CD4-positive, CD25-positive, alpha-beta regulatory T cell (primary cell): ENCODE results near the gene POLD3. TPM values are rescaled to one million over a fixed set of nuclear protein-coding genes. Genes with fewer than 3 reads are reported as not detected.
A peak's percentile ranks its signal among the peaks of the same experiment; 100 is the strongest.

Experiments used
- ATAC-seq, 2 donors: fragments of 150-1000 bp; cut with Tn5 transposase; one replicate each; pipeline ENCODE4 v1.10.0; 2021; ENCODE audit warnings: low read depth in 2 of 2, moderate number of reproducible peaks in 2 of 2, moderate library complexity in 1 of 2
- DNase-seq, 3 donors: peaks; one replicate each; pipeline versions ENCODE4 v3.0.0 to v3.0.0-alpha.2; 2012 to 2022; ENCODE audit warnings: mixed read lengths in 1 of 3
- H3K27ac ChIP-seq: one replicate; pipeline ENCODE4 v1.7.0; 2013; ENCODE audit warnings: mild to moderate bottlenecking, low read length; ENCODE audit not compliant: insufficient read depth, poor library complexity, severe bottlenecking
- H3K27me3 ChIP-seq: one replicate; pipeline ENCODE4 v1.7.0; 2013; ENCODE audit warnings: low read length; ENCODE audit not compliant: control insufficient read depth, insufficient read depth
- H3K36me3 ChIP-seq: one replicate; pipeline ENCODE4 v1.7.0; 2013; ENCODE audit warnings: mild to moderate bottlenecking, low read length, moderate library complexity; ENCODE audit not compliant: control insufficient read depth, insufficient read depth
- H3K4me1 ChIP-seq: 2 replicates; pipeline ENCODE4 v1.7.0; 2013; ENCODE audit warnings: mild to moderate bottlenecking, low read length; ENCODE audit not compliant: insufficient read depth, control insufficient read depth, poor library complexity, severe bottlenecking
- H3K4me3 ChIP-seq: one replicate; pipeline ENCODE4 v1.7.0; 2013; ENCODE audit warnings: low read depth, mild to moderate bottlenecking, low read length, moderate library complexity
- H3K9me3 ChIP-seq, 2 experiments: 1 replicate in 1 of 2; 2 replicates in 1 of 2; pipeline ENCODE4 v1.7.0; 2013; ENCODE audit warnings: low read length in 2 of 2, mild to moderate bottlenecking in 1 of 2, moderate library complexity in 1 of 2; ENCODE audit not compliant: control insufficient read depth in 2 of 2
- H3K27ac Mint-ChIP-seq, 3 donors: one replicate each; pipeline ENCODE4 v1.8.0; 2020 to 2022; ENCODE audit warnings: mild to moderate bottlenecking in 3 of 3, mixed read lengths in 3 of 3, moderate library complexity in 2 of 3
- H3K27me3 Mint-ChIP-seq: one replicate; pipeline ENCODE4 v1.8.0; 2022; ENCODE audit warnings: mild to moderate bottlenecking, mixed read lengths
- H3K36me3 Mint-ChIP-seq: one replicate; pipeline ENCODE4 v1.8.0; 2020; ENCODE audit warnings: mixed read lengths
- H3K4me1 Mint-ChIP-seq, 4 donors: one replicate each; pipeline ENCODE4 v1.8.0; 2020 to 2022; ENCODE audit warnings: mixed read lengths in 4 of 4, mild to moderate bottlenecking in 1 of 4
- H3K4me3 Mint-ChIP-seq, 4 donors: one replicate each; pipeline ENCODE4 v1.8.0; 2020 to 2022; ENCODE audit warnings: mild to moderate bottlenecking in 4 of 4, mixed read lengths in 4 of 4, moderate library complexity in 3 of 4
- H3K9me3 Mint-ChIP-seq, 7 donors: one replicate each; pipeline ENCODE4 v1.8.0; 2020 to 2022; ENCODE audit warnings: mixed read lengths in 7 of 7, mild to moderate bottlenecking in 3 of 7, moderate library complexity in 2 of 7
- polyA plus RNA-seq, 4 donors: library from polyadenylated mRNA; unstranded; fragments of 300-500 nt; fragmentation: Illumina TruSeq; gene quantifications; one replicate each; pipeline ENCODE4 v1.2.3, GENCODE V29; 2021
- total RNA-seq: library from RNA; stranded (reverse); gene quantifications from one replicate; pipeline ENCODE4 v1.2.3, GENCODE V29; 2022

The POLD3 gene
- total and polyA plus RNA-seq, 5 donors from 2014 or later, result 11.8 to 20.1 (median 17.8) TPM

DNA sequence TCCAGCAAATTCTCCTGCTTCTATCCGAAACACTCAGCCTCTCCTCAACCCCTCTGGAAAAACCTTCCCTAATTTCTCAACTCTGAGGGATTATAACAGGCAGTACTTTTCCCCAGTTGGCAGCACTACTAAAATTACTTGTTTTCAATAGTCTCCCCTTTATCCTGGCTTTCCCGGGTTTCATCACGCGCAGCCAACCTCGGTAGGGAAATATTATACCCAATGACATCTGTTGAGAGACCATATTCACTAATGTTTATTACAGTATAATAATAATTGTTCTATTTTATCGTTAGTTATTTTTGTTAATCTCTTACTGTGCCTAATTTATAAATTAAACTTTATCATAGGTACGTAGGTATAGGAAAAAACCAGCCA, 330 bp upstream of the POLD3 start:
- no peak for ATAC-seq

DNA sequence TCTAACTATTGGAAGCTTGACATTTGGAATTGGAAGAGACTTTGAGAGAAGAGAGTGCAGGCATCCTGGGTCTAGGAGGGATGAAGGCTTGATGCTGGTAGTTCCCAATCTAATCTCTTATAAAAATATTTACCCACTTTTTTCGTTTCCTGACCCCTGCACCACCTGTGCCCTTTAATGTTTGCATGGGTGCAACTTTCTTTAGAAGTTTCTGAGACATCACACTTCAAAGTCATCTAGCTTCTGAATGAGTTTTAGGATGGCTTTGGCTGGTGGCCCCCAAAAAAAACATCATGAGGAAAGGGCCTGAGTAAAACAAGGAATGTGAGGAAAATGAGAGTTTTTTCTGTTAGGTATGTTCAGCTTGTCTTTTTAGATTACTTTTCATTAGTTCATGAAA, 1.1 kb downstream of the POLD3 start:
- Mint-ChIP-seq H3K9me3 (no peaks in the 10 kb centered on the region), H3K27ac (peak overlapping the region; percentile 3 to 98 (median 96)), H3K27me3 (no peaks in the 10 kb centered on the region), H3K36me3 (peaks cover 21% of the 10 kb centered on the region), H3K4me1 (peaks cover 17 to 41% (median 30%) of the 10 kb centered on the region in 4 donors), H3K4me3 (peak overlapping the region; percentile 94 to 97 (median 97))
- peak overlapping the region; percentile 95 for H3K4me3 ChIP-seq
- no peaks in the 10 kb centered on the region for H3K27me3 ChIP-seq
- ATAC-seq (no peak), DNase-seq (peak in 1 of 3 donors; percentile 14)
- no peaks in the 10 kb centered on the region for H3K9me3 ChIP-seq
- peaks cover 17% of the 10 kb centered on the region for H3K4me1 ChIP-seq
- H3K36me3 ChIP-seq, result peaks cover 3% of the 10 kb centered on the region
- H3K27ac ChIP-seq, result peak overlapping the region; percentile 83

More for the DNA sequence above, 330 bp upstream of the POLD3 start:
- no peaks in the 10 kb centered on the region for H3K27me3 ChIP-seq
- no peaks in the 10 kb centered on the region for H3K9me3 ChIP-seq
- peaks cover 2% of the 10 kb centered on the region for H3K36me3 ChIP-seq
- H3K4me3 ChIP-seq, result peak overlapping the region; percentile 95
- no peak for DNase-seq
- H3K27ac Mint-ChIP-seq, result peak overlapping the region in 2 of 3 donors; percentile 96 to 98
- H3K9me3 Mint-ChIP-seq, result no peaks in the 10 kb centered on the region
- peaks cover 17% of the 10 kb centered on the region for H3K4me1 ChIP-seq
- peaks cover 17 to 40% (median 28%) of the 10 kb centered on the region in 4 donors for H3K4me1 Mint-ChIP-seq
- H3K36me3 Mint-ChIP-seq, result peaks cover 17% of the 10 kb centered on the region
- H3K27ac ChIP-seq, result peak overlapping the region; percentile 83
- H3K27me3 Mint-ChIP-seq, result no peaks in the 10 kb centered on the region
- H3K4me3 Mint-ChIP-seq, result peak overlapping the region; percentile 94 to 97 (median 97)

DNA sequence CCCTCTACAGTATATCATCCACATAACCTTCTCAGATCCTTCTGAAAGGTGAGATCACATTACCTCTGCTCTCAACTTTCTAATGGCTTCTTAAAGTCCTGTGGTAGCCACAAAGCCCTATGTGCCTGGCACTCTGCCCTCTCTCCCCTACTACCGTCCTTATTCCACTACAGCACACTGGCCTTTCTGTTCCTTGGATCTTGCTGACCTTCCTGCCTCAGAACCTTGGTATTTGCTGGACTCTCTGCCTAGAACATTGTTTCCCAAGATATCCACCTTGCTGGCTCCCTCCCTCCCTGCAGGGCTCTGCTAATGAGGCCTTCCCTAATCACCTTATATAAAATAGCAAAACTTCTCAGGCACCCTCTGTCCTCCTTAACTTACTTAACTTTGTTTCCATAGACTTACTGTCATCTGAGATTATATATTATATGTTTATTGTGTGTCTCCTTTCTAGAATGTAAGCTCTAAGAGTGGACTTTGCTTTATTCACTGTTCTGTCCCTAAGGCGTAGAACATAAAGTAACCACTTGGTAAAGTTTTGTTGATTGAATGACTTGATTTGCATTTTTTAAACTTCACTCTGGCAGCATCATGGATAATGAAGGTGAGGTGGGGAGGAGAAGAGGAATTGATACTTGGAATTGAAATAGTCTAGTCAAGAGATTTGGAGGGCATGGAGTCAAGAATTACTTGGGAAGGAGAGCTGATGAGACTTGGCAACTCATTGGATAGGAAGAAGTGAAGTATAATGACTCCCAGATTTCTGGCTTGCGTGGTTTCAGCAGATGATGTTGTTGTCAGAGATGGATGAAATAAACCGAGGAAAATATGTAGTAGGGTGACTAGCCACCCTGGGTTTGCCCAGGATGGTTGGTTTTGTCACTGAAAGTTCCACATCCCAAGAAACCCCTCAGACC, 10.5 kb downstream of the POLD3 start:
- Histone ChIP-seq H3K27me3 (no peaks in the 10 kb centered on the region), H3K36me3 (peaks cover 31% of the 10 kb centered on the region), H3K4me3 (no peak overlapping the region), H3K27ac (no peak overlapping the region), H3K4me1 (no peaks in the 10 kb centered on the region), H3K9me3 (no peaks in the 10 kb centered on the region)
- Mint-ChIP-seq H3K27ac (no peak overlapping the region), H3K9me3 (no peaks in the 10 kb centered on the region), H3K36me3 (peaks cover 16% of the 10 kb centered on the region), H3K4me3 (no peak overlapping the region), H3K27me3 (no peaks in the 10 kb centered on the region), H3K4me1 (peaks cover 0 to 5% (median under 1%) of the 10 kb centered on the region in 4 donors)
- DNase-seq (no peak), ATAC-seq (no peak)

DNA sequence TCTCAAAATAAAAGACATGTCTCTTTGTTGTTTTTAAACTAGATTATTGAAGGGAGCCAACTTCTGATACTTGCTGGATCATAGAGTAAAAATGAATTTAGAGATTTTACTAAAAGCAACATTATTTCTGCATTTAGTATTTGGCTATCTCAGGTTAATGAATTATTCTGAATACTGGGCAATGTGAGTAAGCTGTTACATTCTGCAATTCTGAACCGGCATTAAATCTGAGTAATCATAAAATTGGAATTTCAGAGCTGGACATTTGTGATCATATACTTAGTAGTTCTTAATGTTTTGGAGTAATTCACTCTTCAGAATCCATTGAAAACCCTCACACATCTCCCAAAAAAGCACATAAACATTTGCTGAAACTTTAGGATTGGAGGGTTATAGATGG, 11.5 kb downstream of the POLD3 start:
- Mint-ChIP-seq H3K4me3 (no peak overlapping the region), H3K4me1 (peaks cover 0 to 4% (median under 1%) of the 10 kb centered on the region in 4 donors), H3K9me3 (no peaks in the 10 kb centered on the region), H3K27me3 (no peaks in the 10 kb centered on the region), H3K36me3 (peaks cover 11% of the 10 kb centered on the region), H3K27ac (no peak overlapping the region)
- Histone ChIP-seq H3K36me3 (peaks cover 26% of the 10 kb centered on the region), H3K27me3 (no peaks in the 10 kb centered on the region), H3K27ac (no peak overlapping the region), H3K9me3 (no peaks in the 10 kb centered on the region), H3K4me3 (no peak overlapping the region), H3K4me1 (no peaks in the 10 kb centered on the region)
- ATAC-seq, result no peak
- no peak for DNase-seq

DNA sequence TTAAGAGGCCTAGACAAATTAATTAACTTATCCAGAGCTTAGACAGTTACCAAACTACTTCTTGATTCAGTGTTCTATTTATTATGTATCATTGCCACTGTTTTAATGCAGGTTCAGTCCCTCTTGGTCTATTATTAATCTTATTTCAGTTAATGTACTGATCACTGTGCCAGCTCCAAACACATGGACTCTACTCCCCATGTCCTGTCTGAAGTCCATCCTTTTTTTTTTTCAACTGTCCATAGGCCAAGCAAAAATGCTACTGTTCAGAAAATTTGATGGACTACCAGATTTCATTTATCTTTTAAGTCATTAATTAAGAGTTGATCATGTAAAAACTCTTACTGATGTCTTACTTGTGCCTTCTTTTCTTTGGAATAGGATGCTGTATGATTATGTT, 11.9 kb downstream of the POLD3 start:
- Mint-ChIP-seq H3K4me1 (peaks cover 0 to 4% (median under 1%) of the 10 kb centered on the region in 4 donors), H3K9me3 (no peaks in the 10 kb centered on the region), H3K27ac (no peak overlapping the region), H3K36me3 (peaks cover 11% of the 10 kb centered on the region), H3K4me3 (no peak overlapping the region), H3K27me3 (no peaks in the 10 kb centered on the region)
- no peak for ATAC-seq
- DNase-seq, result no peak
- Histone ChIP-seq H3K36me3 (peaks cover 26% of the 10 kb centered on the region), H3K4me3 (no peak overlapping the region), H3K27me3 (no peaks in the 10 kb centered on the region), H3K4me1 (no peaks in the 10 kb centered on the region), H3K27ac (no peak overlapping the region), H3K9me3 (no peaks in the 10 kb centered on the region)

DNA sequence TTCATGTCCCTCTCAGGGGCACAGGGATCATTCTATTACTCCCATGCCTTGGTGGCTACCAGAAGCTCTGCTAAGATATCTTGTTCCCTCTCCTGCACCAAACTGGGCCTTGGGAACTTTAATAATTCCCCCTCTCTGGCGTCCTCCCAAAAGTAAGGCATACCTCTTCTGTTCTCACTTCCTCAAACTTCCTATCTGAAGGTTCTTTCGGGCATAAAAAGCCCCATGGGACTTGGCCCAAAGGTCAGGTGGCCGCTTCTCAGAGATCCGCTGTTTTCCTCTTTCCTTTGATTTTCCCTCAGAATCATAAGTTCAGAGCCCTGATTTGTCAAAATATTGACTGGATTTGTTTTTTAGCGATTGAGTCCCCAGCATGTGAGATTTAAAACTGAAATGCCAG, 13.0 kb downstream of the POLD3 start:
- no peaks in the 10 kb centered on the region for H3K9me3 ChIP-seq
- H3K36me3 ChIP-seq, result peaks cover 26% of the 10 kb centered on the region
- no peaks in the 10 kb centered on the region for H3K4me1 ChIP-seq
- Mint-ChIP-seq H3K4me1 (peaks cover 0 to 5% (median 4%) of the 10 kb centered on the region in 4 donors), H3K27me3 (no peaks in the 10 kb centered on the region), H3K27ac (peak overlapping the region in 1 of 3 donors; percentile 78), H3K9me3 (no peaks in the 10 kb centered on the region), H3K4me3 (no peak overlapping the region), H3K36me3 (peaks cover 11% of the 10 kb centered on the region)
- ATAC-seq, result no peak
- no peak overlapping the region for H3K4me3 ChIP-seq
- DNase-seq, result no peak
- no peak overlapping the region for H3K27ac ChIP-seq
- no peaks in the 10 kb centered on the region for H3K27me3 ChIP-seq

DNA sequence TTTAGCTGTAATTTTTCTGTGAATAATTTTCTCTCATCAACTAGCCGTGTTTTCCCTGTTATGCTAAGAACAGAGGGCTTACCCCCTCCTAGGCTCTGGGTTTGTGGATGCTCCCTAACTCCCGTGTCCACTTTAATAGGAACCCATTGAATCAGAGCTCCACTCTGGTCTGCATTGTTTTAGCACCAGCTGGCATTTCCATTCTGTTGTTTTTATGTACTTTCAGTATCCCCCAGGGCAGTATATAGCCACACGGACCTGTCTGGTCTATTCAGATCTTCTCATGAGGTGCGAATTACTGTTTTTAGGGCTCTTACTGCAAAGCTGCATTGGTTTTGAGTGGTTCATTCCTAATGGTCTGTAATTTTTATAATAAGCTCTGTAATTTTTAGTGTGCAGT, 16.0 kb downstream of the POLD3 start:
- H3K4me1 ChIP-seq, result no peaks in the 10 kb centered on the region
- H3K36me3 ChIP-seq, result peaks cover 30% of the 10 kb centered on the region
- Mint-ChIP-seq H3K27me3 (no peaks in the 10 kb centered on the region), H3K4me1 (peaks cover 0 to 10% (median 5%) of the 10 kb centered on the region in 4 donors), H3K27ac (peak overlapping the region in 1 of 3 donors; percentile 42), H3K4me3 (no peak overlapping the region), H3K9me3 (no peaks in the 10 kb centered on the region), H3K36me3 (peaks cover 19% of the 10 kb centered on the region)
- H3K27me3 ChIP-seq, result no peaks in the 10 kb centered on the region
- no peak overlapping the region for H3K27ac ChIP-seq
- ATAC-seq, result no peak
- no peak for DNase-seq
- no peaks in the 10 kb centered on the region for H3K9me3 ChIP-seq
- no peak overlapping the region for H3K4me3 ChIP-seq
